SW480 (cell line): ENCODE results near the gene FCN1.

ENCODE experiments used
- DNase-seq: peaks from one replicate; pipeline ENCODE4 v3.0.0-alpha.2; 2016; ENCODE audit warnings: low spot score

FCN1 gene

GRCh38 chr9:134937164-134937555 lies 19.4 kb upstream of the FCN1 start:
- no peak for DNase-seq

- no peak for DNase-seq
These were observed 18.8 kb upstream of the FCN1 start for GRCh38 chr9:134936346-134937163.

GRCh38 chr9:134935701-134936345 lies 18.1 kb upstream of the FCN1 start:
- DNase-seq: no peak

- no peak for DNase-seq
These were observed 17.4 kb upstream of the FCN1 start for GRCh38 chr9:134935056-134935640.

- no peak for DNase-seq
These were observed 15.5 kb upstream of the FCN1 start for GRCh38 chr9:134933076-134933659.

GRCh38 chr9:134932606-134933005 lies 14.9 kb upstream of the FCN1 start:
- no peak for DNase-seq

GRCh38 chr9:134932171-134932570 lies 14.5 kb upstream of the FCN1 start:
- no peak for DNase-seq

GRCh38 chr9:134930398-134930797 lies 12.7 kb upstream of the FCN1 start:
- no peak for DNase-seq

GRCh38 chr9:134929193-134930158 lies 11.8 kb upstream of the FCN1 start:
- DNase-seq: no peak

GRCh38 chr9:134928436-134929192 lies 10.9 kb upstream of the FCN1 start:
- no peak for DNase-seq

- no peak for DNase-seq
These were observed 7.3 kb upstream of the FCN1 start for GRCh38 chr9:134925011-134925511.

- no peak for DNase-seq
These were observed 5.8 kb upstream of the FCN1 start for GRCh38 chr9:134923466-134923865.

GRCh38 chr9:134922932-134923240 lies 5.2 kb upstream of the FCN1 start:
- DNase-seq: no peak

GRCh38 chr9:134922066-134922931 lies 4.6 kb upstream of the FCN1 start:
- DNase-seq: no peak

- DNase-seq: no peak
These were observed 1.6 kb upstream of the FCN1 start for GRCh38 chr9:134919303-134919702.

- no peak for DNase-seq
These were observed 934 bp upstream of the FCN1 start for GRCh38 chr9:134918646-134919045.

- no peak for DNase-seq
These were observed 1.5 kb downstream of the FCN1 start for GRCh38 chr9:134916161-134916665.

GRCh38 chr9:134915046-134915985 lies 2.4 kb downstream of the FCN1 start:
- no peak for DNase-seq

GRCh38 chr9:134914501-134914834 lies 3.2 kb downstream of the FCN1 start:
- no peak for DNase-seq
